ENCODE results near the gene TRIM66.

TRIM66 gene

GRCh38 chr11:8604078-8604723 is 78.3 kb downstream of the TRIM66 start:
- DNase-seq = peak; percentile 90

- no peak for DNase-seq
These were observed 78.8 kb downstream of the TRIM66 start for GRCh38 chr11:8603696-8604077.

- peak; percentile 6 for DNase-seq
These were observed 80.9 kb downstream of the TRIM66 start for GRCh38 chr11:8601376-8602133.

- peak; percentile 59 for DNase-seq
These were observed 84.0 kb downstream of the TRIM66 start for GRCh38 chr11:8598506-8598905.

GRCh38 chr11:8597182-8597581 is 85.3 kb downstream of the TRIM66 start:
- peak; percentile 83 for DNase-seq

GRCh38 chr11:8596504-8597046 is 85.9 kb downstream of the TRIM66 start:
- no peak for DNase-seq

- no peak for DNase-seq
These were observed 88.2 kb downstream of the TRIM66 start, which contains the start of gene STK33 for GRCh38 chr11:8593935-8594909. TSS of gene STK33 (minus strand) at chr11:8594228. CDS start at chr11:8474905, 119,323 bp downstream.

- no peak for DNase-seq
These were observed 89.0 kb downstream of the TRIM66 start for GRCh38 chr11:8593455-8593854.

GRCh38 chr11:8587915-8588314 is 94.5 kb downstream of the TRIM66 start:
- DNase-seq = no peak

- DNase-seq = peak; percentile 34
These were observed 95.7 kb downstream of the TRIM66 start for GRCh38 chr11:8586805-8587204.

GRCh38 chr11:8586184-8586583 is 96.3 kb downstream of the TRIM66 start:
- DNase-seq = peak; percentile 31

GRCh38 chr11:8584511-8584910 is 98.0 kb downstream of the TRIM66 start:
- DNase-seq = no peak

- DNase-seq = no peak
These were observed 98.4 kb downstream of the TRIM66 start for GRCh38 chr11:8584082-8584481.

GRCh38 chr11:8581300-8581699 is 101.2 kb downstream of the TRIM66 start:
- DNase-seq = no peak

- DNase-seq = peak; percentile 10
These were observed 104.5 kb downstream of the TRIM66 start for GRCh38 chr11:8577791-8578581.

- DNase-seq = no peak
These were observed 107.7 kb downstream of the TRIM66 start for GRCh38 chr11:8574798-8575197.

- DNase-seq = no peak
These were observed 108.7 kb downstream of the TRIM66 start for GRCh38 chr11:8573777-8574176.

GRCh38 chr11:8567602-8568198 is 114.8 kb downstream of the TRIM66 start:
- DNase-seq = no peak

- peak; percentile 64 for DNase-seq
These were observed 115.8 kb downstream of the TRIM66 start for GRCh38 chr11:8566613-8567210.

- DNase-seq = no peak
These were observed 117.9 kb downstream of the TRIM66 start for GRCh38 chr11:8564526-8564925.

Data from inflammatory macrophage treated with lipopolysaccharide for 4 hours (primary cell).